PC-9 (cell line): ENCODE data around the gene TMEM126A.

Source experiments
- CTCF ChIP-seq: fragments of 200-600 bp; sonication (generic); conservative IDR thresholded peaks from 2 replicates; pipeline ENCODE4 v1.6.1; 2017; ENCODE audit warnings: mixed run types, antibody characterized with exemption, mild to moderate bottlenecking, moderate library complexity
- EZH2 ChIP-seq: fragments of 200-600 bp; sonication (generic); IDR thresholded peaks from 2 replicates; pipeline ENCODE4 v1.8.0; 2017; ENCODE audit warnings: antibody characterized with exemption, low read depth

GRCh38 chr11:85663080-85663752 lies 15.4 kb downstream of the TMEM126A start:
- no peak for TF ChIP-seq EZH2
- no peak for TF ChIP-seq CTCF
